Measurements from ENCODE around the gene DNAJC5. TPM values are rescaled to one million over a fixed set of nuclear protein-coding genes. Genes with fewer than 3 reads are reported as not detected.

Gene DNAJC5
- total and polyA plus RNA-seq, 10 donors, result 12.7 to 83.1 (median 58.6) TPM

DNA sequence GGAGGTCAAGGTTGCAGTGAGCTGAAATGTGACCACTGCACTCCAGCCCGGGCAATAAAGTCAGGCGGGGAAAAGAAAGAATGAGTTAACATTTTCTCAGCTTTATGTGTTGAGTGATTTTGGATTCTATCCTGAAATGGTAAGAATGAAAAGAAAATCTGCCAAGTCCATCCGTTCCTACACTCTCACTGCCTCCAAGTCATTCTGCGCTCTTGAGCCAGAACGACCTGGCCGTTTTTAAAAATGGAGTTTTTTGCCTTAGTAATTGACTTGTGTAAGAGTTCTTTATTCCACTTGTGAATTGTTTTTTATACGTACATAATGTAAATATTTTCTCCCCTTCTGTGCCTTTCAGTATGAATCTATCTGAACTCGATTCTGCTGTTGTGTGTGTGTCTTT, 28.7 kb downstream of the DNAJC5 start:
- Histone ChIP-seq H3K27ac (no peak overlapping the region), H3K36me3 (peaks cover 6 to 89% (median 39%) of the 10 kb centered on the region in 6 donors), H3K4me1 (peaks cover 0 to 43% (median 9%) of the 10 kb centered on the region in 6 donors), H3K9me3 (no peaks in the 10 kb centered on the region), H3K27me3 (replicated peaks in 1 of 7) (no peaks in the 10 kb centered on the region), H3K4me3 (no peak overlapping the region)
- no peak for TF ChIP-seq POLR2AphosphoS5 (IDR thresholded peaks at IDR 0.05)
- TF ChIP-seq, protein P1, sequence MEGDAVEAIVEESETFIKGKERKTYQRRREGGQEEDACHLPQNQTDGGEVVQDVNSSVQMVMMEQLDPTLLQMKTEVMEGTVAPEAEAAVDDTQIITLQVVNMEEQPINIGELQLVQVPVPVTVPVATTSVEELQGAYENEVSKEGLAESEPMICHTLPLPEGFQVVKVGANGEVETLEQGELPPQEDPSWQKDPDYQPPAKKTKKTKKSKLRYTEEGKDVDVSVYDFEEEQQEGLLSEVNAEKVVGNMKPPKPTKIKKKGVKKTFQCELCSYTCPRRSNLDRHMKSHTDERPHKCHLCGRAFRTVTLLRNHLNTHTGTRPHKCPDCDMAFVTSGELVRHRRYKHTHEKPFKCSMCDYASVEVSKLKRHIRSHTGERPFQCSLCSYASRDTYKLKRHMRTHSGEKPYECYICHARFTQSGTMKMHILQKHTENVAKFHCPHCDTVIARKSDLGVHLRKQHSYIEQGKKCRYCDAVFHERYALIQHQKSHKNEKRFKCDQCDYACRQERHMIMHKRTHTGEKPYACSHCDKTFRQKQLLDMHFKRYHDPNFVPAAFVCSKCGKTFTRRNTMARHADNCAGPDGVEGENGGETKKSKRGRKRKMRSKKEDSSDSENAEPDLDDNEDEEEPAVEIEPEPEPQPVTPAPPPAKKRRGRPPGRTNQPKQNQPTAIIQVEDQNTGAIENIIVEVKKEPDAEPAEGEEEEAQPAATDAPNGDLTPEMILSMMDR (IDR thresholded peaks at IDR 0.05 in 8 of 11, conservative IDR thresholded peaks at IDR 0.05 in 3 of 11), result no peak
- TF ChIP-seq POLR2A (IDR thresholded peaks at IDR 0.05), result no peak
- intact Hi-C loops (cut with DNase I; ENCODE audit: low total_unique reads), result no loop called here
- 86 to 90% (median 88%) methylated on average over 8 of the region's 8 CpGs for whole genome bisulfite sequencing, 5 donors
- no peak for DNase-seq

DNA sequence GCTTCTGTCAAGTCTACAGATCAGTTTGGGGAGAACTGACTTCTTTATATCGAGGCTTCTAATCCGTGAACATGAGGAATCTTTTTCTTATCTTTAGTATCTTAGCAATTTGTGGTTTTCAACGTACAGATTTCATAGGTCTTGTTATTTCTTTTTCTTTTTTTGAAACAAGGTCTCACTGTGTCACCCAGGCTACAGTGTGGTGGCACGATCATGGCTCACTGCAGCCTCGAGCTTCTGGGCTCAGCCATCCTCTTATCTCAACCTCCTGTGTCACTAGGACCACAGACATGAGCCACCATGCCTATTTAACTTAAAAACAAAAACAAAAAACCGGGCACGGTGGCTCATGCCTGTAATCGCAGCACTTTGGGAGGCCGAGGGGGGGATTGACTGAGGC, 29.3 kb downstream of the DNAJC5 start:
- Histone ChIP-seq H3K9me3 (no peaks in the 10 kb centered on the region), H3K27ac (no peak overlapping the region), H3K4me3 (no peak overlapping the region), H3K27me3 (replicated peaks in 1 of 7) (no peaks in the 10 kb centered on the region), H3K36me3 (peaks cover 6 to 89% (median 40%) of the 10 kb centered on the region in 6 donors), H3K4me1 (peaks cover 0 to 38% (median 7%) of the 10 kb centered on the region in 6 donors)
- DNase-seq, result no peak
- TF ChIP-seq POLR2AphosphoS5 (IDR thresholded peaks at IDR 0.05) (no peak), POLR2A (IDR thresholded peaks at IDR 0.05) (no peak)
- TF ChIP-seq, protein P1 (IDR thresholded peaks at IDR 0.05 in 8 of 11, conservative IDR thresholded peaks at IDR 0.05 in 3 of 11), result no peak
- intact Hi-C loops (cut with DNase I; ENCODE audit: low total_unique reads), result no loop called here
- 70 to 79% (median 75%) methylated on average over 9 of the region's 9 CpGs for WGBS, 5 donors

DNA sequence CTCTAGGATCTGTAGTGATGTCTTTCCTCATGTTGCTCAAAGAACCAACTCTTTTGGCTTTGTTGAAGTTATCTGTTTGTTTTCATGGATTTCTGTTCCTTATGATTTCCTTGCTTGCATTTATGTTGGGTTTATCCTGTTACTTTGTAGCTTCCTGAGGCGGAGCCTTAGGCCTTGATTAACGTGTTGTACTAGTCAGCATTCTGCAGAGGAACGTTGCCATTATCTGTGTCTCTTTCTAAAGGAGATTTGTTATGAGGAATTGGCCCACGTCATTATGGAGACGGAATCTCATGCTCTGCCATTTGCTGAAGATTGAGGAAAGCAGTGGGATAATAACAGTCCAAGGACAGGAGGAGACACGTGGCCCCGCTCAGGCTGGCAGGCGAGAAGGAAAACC, 31.4 kb downstream of the DNAJC5 start:
- intact Hi-C loops (cut with DNase I; ENCODE audit: low total_unique reads), result no loop called here
- no peak for DNase-seq
- Histone ChIP-seq H3K27me3 (replicated peaks in 1 of 7) (no peaks in the 10 kb centered on the region), H3K27ac (peak overlapping the region in 5 of 8 donors; percentile 30 to 54 (median 39)), H3K9me3 (no peaks in the 10 kb centered on the region), H3K4me3 (no peak overlapping the region), H3K36me3 (peaks cover 9 to 89% (median 55%) of the 10 kb centered on the region in 6 donors), H3K4me1 (peaks cover 0 to 37% (median 7%) of the 10 kb centered on the region in 6 donors)
- WGBS, 5 donors, result 77 to 81% (median 79%) methylated on average over 8 of the region's 8 CpGs
- TF ChIP-seq POLR2A (IDR thresholded peaks at IDR 0.05) (no peak), POLR2AphosphoS5 (IDR thresholded peaks at IDR 0.05) (no peak)
- TF ChIP-seq, protein P1 (IDR thresholded peaks at IDR 0.05 in 8 of 11, conservative IDR thresholded peaks at IDR 0.05 in 3 of 11), result no peak

DNA sequence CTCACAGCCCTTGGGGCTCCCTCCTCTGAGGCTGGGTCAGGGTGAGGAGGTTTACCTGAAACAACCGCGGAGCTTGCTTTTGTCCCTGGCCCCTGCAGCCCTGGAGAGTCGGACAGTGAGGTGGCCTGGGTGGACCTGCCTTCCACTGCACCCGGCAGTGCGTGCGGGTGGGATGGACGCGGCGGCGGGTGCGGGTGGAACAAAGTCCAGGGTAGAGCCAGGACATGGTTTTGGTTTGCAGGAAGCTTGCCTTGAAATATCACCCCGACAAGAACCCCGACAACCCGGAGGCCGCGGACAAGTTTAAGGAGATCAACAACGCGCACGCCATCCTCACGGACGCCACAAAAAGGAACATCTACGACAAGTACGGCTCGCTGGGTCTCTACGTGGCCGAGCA, 34.1 kb downstream of the DNAJC5 start:
- Histone ChIP-seq H3K4me3 (no peak overlapping the region), H3K27me3 (replicated peaks in 1 of 7) (no peaks in the 10 kb centered on the region), H3K27ac (no peak overlapping the region), H3K4me1 (peaks cover 0 to 22% (median 7%) of the 10 kb centered on the region in 6 donors), H3K9me3 (no peaks in the 10 kb centered on the region), H3K36me3 (peaks cover 9 to 98% (median 71%) of the 10 kb centered on the region in 6 donors)
- TF ChIP-seq POLR2A (IDR thresholded peaks at IDR 0.05), result no peak
- peak in 2 of 3 donors; percentile 21 to 38 for TF ChIP-seq POLR2AphosphoS5 (IDR thresholded peaks at IDR 0.05)
- TF ChIP-seq, protein P1 (IDR thresholded peaks at IDR 0.05 in 8 of 11, conservative IDR thresholded peaks at IDR 0.05 in 3 of 11), result no peak
- WGBS, 5 donors, result 95 to 100% (median 98%) methylated on average over 26 of the region's 26 CpGs
- intact Hi-C loops (cut with DNase I; ENCODE audit: low total_unique reads), result no loop called here
- no peak for DNase-seq
